ENCODE data around the gene B9D2.
"Not testable (repeated sequence)": the region's sequence is repeated elsewhere in the genome, so short reads cannot be mapped to it uniquely, and the experiment has no call there.

B9D2 gene

GRCh38 chr19:41391618-41392017, 27.7 kb upstream of the B9D2 start:
- DNase-seq (ENCODE audit: low read depth in 3 of 3), result no peak

- no peak for DNase-seq (ENCODE audit: low read depth in 3 of 3)
These were observed 22.5 kb upstream of the B9D2 start for GRCh38 chr19:41386442-41386841.

GRCh38 chr19:41384351-41384750, 20.4 kb upstream of the B9D2 start:
- no peak for DNase-seq (ENCODE audit: low read depth in 3 of 3)

- not testable (repeated sequence) for DNase-seq (ENCODE audit: low read depth in 3 of 3)
These were observed 17.6 kb upstream of the B9D2 start for GRCh38 chr19:41381536-41381935.

- DNase-seq (ENCODE audit: low read depth in 3 of 3), result no peak
These were observed 14.2 kb upstream of the B9D2 start for GRCh38 chr19:41377977-41378709.

GRCh38 chr19:41376998-41377365, 13.0 kb upstream of the B9D2 start:
- no peak for DNase-seq (ENCODE audit: low read depth in 3 of 3)

- no peak for DNase-seq (ENCODE audit: low read depth in 3 of 3)
These were observed 12.5 kb upstream of the B9D2 start, which contains the start of gene TMEM91 for GRCh38 chr19:41376241-41376997. Gene TMEM91, plus strand, starts transcription at chr19:41376533. Its CDS starts 1,777 bp downstream, at chr19:41378310.

- DNase-seq (ENCODE audit: low read depth in 3 of 3), result no peak
These were observed 10.0 kb upstream of the B9D2 start for GRCh38 chr19:41373993-41374392.

GRCh38 chr19:41372501-41372900, 8.6 kb upstream of the B9D2 start:
- DNase-seq (ENCODE audit: low read depth in 3 of 3), result no peak

- no peak for DNase-seq (ENCODE audit: low read depth in 3 of 3)
These were observed 7.6 kb upstream of the B9D2 start for GRCh38 chr19:41371541-41371940.

- DNase-seq (ENCODE audit: low read depth in 3 of 3), result not testable (repeated sequence)
These were observed 7.2 kb upstream of the B9D2 start for GRCh38 chr19:41371119-41371518.

- no peak for DNase-seq (ENCODE audit: low read depth in 3 of 3)
These were observed 5.8 kb upstream of the B9D2 start for GRCh38 chr19:41369769-41370168.

GRCh38 chr19:41367848-41368301, 3.9 kb upstream of the B9D2 start:
- DNase-seq (ENCODE audit: low read depth in 3 of 3), result no peak

GRCh38 chr19:41366089-41366488, 2.1 kb upstream of the B9D2 start:
- no peak for DNase-seq (ENCODE audit: low read depth in 3 of 3)

- no peak for DNase-seq (ENCODE audit: low read depth in 3 of 3)
These were observed 809 bp upstream of the B9D2 start for GRCh38 chr19:41364524-41365391.

GRCh38 chr19:41363371-41363752, 587 bp downstream of the B9D2 start:
- no peak for DNase-seq (ENCODE audit: low read depth in 3 of 3)

- no peak for DNase-seq (ENCODE audit: low read depth in 3 of 3)
These were observed 1.7 kb downstream of the B9D2 start for GRCh38 chr19:41362143-41362847.

GRCh38 chr19:41359741-41360140, 4.2 kb downstream of the B9D2 start:
- no peak for DNase-seq (ENCODE audit: low read depth in 3 of 3)

GRCh38 chr19:41357746-41358145, 6.2 kb downstream of the B9D2 start:
- DNase-seq (ENCODE audit: low read depth in 3 of 3), result no peak

GRCh38 chr19:41356984-41357739, 6.8 kb downstream of the B9D2 start:
- DNase-seq (ENCODE audit: low read depth in 3 of 3), result no peak

- no peak for DNase-seq (ENCODE audit: low read depth in 3 of 3)
These were observed 8.1 kb downstream of the B9D2 start for GRCh38 chr19:41355802-41356201.

All from stimulated activated CD4-positive, alpha-beta T cell treated with anti-CD3 and anti-CD28 coated beads, TNF-alpha, amount 100 ng/mL, for 24 hours (primary cell).